ENCODE measurements around the gene RGS4. TPM values are rescaled to one million over a fixed set of nuclear protein-coding genes. Genes with fewer than 3 reads are reported as not detected.

RGS4 gene
- total RNA-seq, 1 experiment from 2014 or later = 0.21 TPM

GRCh38 chr1:163050496-163050895 lies 18.7 kb upstream of the RGS4 start:
- no peaks in the 10 kb centered on the region for H3K27me3 Mint-ChIP-seq (ENCODE audit: unreplicated experiment)
- no peak for TF ChIP-seq CTCF (IDR thresholded peaks at IDR 0.05; ENCODE audit: unreplicated experiment)
- no peaks in the 10 kb centered on the region for H3K36me3 Mint-ChIP-seq (ENCODE audit: insufficient read depth, unreplicated experiment)
- no peak for DNase-seq
- intact Hi-C loops (cut with micrococcal nuclease; ENCODE audit: unreplicated experiment) = no loop called here
- no peaks in the 10 kb centered on the region for H3K9me3 Mint-ChIP-seq (ENCODE audit: low read depth, unreplicated experiment)
- H3K27ac Mint-ChIP-seq (ENCODE audit: unreplicated experiment) = no peak overlapping the region
- H3K4me3 Mint-ChIP-seq (ENCODE audit: low read depth, unreplicated experiment) = no peak overlapping the region
- H3K4me1 Mint-ChIP-seq (ENCODE audit: low read depth, unreplicated experiment) = no peaks in the 10 kb centered on the region
- CTCF ChIA-PET = no interaction called here
- BruUV-seq (replicated peaks) = no TSS peak

- H3K9me3 Mint-ChIP-seq (ENCODE audit: low read depth, unreplicated experiment) = no peaks in the 10 kb centered on the region
- CTCF ChIA-PET = no interaction called here
- H3K4me1 Mint-ChIP-seq (ENCODE audit: low read depth, unreplicated experiment) = no peaks in the 10 kb centered on the region
- H3K27ac Mint-ChIP-seq (ENCODE audit: unreplicated experiment) = no peak overlapping the region
- intact Hi-C loops (cut with micrococcal nuclease; ENCODE audit: unreplicated experiment) = no loop called here
- H3K27me3 Mint-ChIP-seq (ENCODE audit: unreplicated experiment) = no peaks in the 10 kb centered on the region
- no peak for TF ChIP-seq CTCF (IDR thresholded peaks at IDR 0.05; ENCODE audit: unreplicated experiment)
- no peaks in the 10 kb centered on the region for H3K36me3 Mint-ChIP-seq (ENCODE audit: insufficient read depth, unreplicated experiment)
- BruUV-seq (replicated peaks) = no TSS peak
- DNase-seq = no peak
- H3K4me3 Mint-ChIP-seq (ENCODE audit: low read depth, unreplicated experiment) = no peak overlapping the region
These were observed 15.0 kb upstream of the RGS4 start for GRCh38 chr1:163054181-163054591.

DNA sequence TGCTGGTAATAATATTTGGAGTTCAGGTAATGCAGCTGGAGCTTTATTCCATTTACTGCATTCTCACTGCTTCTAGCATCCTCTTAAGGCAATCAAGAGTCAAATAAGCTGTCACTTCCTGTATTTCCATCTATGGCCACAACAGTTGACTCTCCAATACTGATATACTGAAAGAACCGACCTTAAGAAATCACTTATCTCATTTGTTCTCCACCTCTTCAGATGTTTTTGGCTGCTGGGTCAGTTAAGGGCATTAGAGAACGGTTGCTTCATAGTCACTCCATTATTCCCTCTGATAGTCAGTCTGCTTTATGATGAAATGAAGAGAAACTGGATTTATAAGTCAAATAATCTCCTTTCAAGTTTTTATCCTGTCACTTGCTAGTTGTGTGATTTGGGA lies 14.2 kb upstream of the RGS4 start:
- H3K4me3 Mint-ChIP-seq (ENCODE audit: low read depth, unreplicated experiment) = no peak overlapping the region
- CTCF ChIA-PET = no interaction called here
- intact Hi-C loops (cut with micrococcal nuclease; ENCODE audit: unreplicated experiment) = no loop called here

DNA sequence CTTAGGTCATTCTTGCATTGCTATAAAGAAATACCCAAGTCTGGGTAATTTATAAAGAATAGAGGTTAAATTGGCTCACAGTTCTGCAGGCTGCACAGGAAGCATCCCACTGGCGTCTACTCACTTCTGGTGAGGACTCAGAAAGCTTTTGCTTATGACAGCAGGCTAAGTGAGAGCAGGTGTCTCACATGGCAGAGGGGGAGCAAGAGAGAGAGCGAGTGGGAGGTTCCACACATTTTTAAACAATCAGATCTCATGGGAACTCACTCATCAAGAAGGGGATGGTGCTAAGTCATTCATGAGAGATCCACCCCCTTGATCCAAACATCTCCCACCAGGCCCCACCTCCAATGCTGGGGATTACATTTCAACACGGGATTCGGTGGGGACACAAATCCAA lies 13.6 kb upstream of the RGS4 start:
- CTCF ChIA-PET = no interaction called here
- DNase-seq = no peak
- Mint-ChIP-seq H3K9me3 (ENCODE audit: low read depth, unreplicated experiment) (no peaks in the 10 kb centered on the region), H3K4me1 (ENCODE audit: low read depth, unreplicated experiment) (no peaks in the 10 kb centered on the region), H3K27me3 (ENCODE audit: unreplicated experiment) (no peaks in the 10 kb centered on the region), H3K36me3 (ENCODE audit: insufficient read depth, unreplicated experiment) (no peaks in the 10 kb centered on the region), H3K27ac (ENCODE audit: unreplicated experiment) (no peak overlapping the region), H3K4me3 (ENCODE audit: low read depth, unreplicated experiment) (no peak overlapping the region)
- intact Hi-C loops (cut with micrococcal nuclease; ENCODE audit: unreplicated experiment) = no loop called here
- BruUV-seq (replicated peaks) = no TSS peak
- TF ChIP-seq CTCF (IDR thresholded peaks at IDR 0.05; ENCODE audit: unreplicated experiment) = no peak

More for the DNA sequence above, 14.2 kb upstream of the RGS4 start:
- DNase-seq = no peak
- no peak overlapping the region for H3K27ac Mint-ChIP-seq (ENCODE audit: unreplicated experiment)
- H3K27me3 Mint-ChIP-seq (ENCODE audit: unreplicated experiment) = no peaks in the 10 kb centered on the region
- no peak for TF ChIP-seq CTCF (IDR thresholded peaks at IDR 0.05; ENCODE audit: unreplicated experiment)
- no peaks in the 10 kb centered on the region for H3K4me1 Mint-ChIP-seq (ENCODE audit: low read depth, unreplicated experiment)
- H3K9me3 Mint-ChIP-seq (ENCODE audit: low read depth, unreplicated experiment) = no peaks in the 10 kb centered on the region
- no TSS peak for BruUV-seq (replicated peaks)
- no peaks in the 10 kb centered on the region for H3K36me3 Mint-ChIP-seq (ENCODE audit: insufficient read depth, unreplicated experiment)

DNA sequence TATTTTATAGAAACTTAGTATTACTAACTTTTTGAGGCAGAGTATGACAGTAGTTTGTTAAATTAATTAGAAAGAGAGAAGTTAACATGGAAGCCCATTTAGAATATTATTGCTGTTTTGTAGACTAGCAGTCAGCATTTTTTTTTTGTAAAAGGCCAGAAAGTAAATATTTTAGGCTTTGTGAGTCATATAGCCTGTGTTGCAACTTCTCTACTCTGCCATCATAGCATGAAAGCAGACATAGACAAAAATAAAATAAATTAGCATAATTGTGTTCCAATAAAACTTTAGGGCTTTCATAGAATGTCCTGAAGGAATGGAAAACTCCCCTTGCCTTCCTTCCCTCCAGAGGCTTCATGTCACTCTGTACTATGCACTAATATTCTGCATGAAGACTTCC lies 12.3 kb upstream of the RGS4 start:
- Mint-ChIP-seq H3K27me3 (ENCODE audit: unreplicated experiment) (no peaks in the 10 kb centered on the region), H3K36me3 (ENCODE audit: insufficient read depth, unreplicated experiment) (no peaks in the 10 kb centered on the region), H3K4me3 (ENCODE audit: low read depth, unreplicated experiment) (no peak overlapping the region), H3K27ac (ENCODE audit: unreplicated experiment) (no peak overlapping the region), H3K9me3 (ENCODE audit: low read depth, unreplicated experiment) (no peaks in the 10 kb centered on the region), H3K4me1 (ENCODE audit: low read depth, unreplicated experiment) (no peaks in the 10 kb centered on the region)
- CTCF ChIA-PET = no interaction called here
- intact Hi-C loops (cut with micrococcal nuclease; ENCODE audit: unreplicated experiment) = no loop called here
- no peak for TF ChIP-seq CTCF (IDR thresholded peaks at IDR 0.05; ENCODE audit: unreplicated experiment)
- no peak for DNase-seq
- no TSS peak for BruUV-seq (replicated peaks)
